AG08396 (cell line): ENCODE data around the gene PNKD.

ENCODE experiments used
- DNase-seq: peaks from one replicate; pipeline ENCODE4 v3.0.0; 2012; ENCODE audit warnings: low spot score, mixed read lengths

Gene PNKD, protein sequence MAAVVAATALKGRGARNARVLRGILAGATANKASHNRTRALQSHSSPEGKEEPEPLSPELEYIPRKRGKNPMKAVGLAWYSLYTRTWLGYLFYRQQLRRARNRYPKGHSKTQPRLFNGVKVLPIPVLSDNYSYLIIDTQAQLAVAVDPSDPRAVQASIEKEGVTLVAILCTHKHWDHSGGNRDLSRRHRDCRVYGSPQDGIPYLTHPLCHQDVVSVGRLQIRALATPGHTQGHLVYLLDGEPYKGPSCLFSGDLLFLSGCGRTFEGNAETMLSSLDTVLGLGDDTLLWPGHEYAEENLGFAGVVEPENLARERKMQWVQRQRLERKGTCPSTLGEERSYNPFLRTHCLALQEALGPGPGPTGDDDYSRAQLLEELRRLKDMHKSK

DNA sequence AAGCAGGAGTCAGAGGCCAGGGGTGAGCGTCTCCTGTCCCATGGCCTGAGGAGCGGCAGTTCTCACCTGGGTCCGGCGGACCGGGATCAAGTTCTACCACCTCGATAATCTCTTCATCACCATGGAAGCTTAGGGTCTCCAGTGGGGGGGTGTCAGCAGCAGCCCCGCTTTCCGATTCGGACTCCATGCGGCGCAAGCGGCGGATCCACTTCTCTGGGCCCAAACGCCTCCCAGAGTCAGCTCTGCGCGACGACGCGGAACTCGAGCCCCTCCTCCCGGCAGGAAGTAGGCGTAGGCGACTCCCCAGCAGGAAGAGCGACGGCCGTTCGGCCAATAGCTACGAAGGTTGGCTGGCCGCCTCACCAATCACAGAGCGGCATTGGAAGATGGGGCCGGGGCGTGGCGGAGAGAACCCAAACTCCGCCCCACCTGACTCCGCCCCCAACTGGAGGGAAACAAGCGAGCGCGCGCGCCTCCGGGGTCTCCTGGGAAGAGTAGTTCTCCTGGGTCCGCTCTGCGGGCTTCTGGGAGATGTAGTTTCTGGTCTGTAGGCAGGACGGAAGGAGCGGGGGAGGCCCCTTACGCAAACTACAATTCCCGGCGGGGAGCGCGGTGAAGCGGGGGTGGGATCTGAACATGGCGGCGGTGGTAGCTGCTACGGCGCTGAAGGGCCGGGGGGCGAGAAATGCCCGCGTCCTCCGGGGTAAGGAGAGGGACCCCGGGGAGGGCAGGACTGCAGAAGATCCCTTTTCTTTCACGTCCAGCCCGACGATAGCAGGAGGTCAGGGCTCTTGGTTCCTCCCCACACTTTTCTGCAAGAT lies at the start of gene PNKD, which contains the start of gene AAMP:
PNKD (plus strand) TSS at position 620 of the 821 bp plus-strand sequence; CDS start at position 637, 17 bp downstream.
AAMP (minus strand) TSS at position 238 of the 821 bp plus-strand sequence; CDS start at position 187, 51 bp downstream.
- DNase-seq = peak; percentile 99

DNA sequence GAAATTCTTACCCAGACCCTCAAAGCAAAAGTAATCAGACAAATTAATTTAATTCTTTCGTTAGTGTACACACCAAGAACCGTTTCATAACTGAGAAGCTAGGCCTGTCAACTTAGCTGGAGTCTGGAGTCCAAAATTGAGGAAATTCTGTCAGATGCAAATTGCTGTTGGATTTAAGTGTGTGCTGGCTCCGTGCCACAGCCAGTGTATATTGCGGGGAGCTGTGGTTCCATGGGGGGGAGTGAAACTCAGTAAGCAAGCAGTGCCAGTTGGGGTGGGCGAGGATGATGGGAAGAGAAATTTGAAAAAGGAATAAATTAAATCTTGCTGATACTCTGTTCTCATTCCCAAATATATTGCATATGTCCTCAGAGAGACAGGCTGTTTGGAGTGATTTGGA lies 49.3 kb upstream of the PNKD start:
- DNase-seq = no peak

DNA sequence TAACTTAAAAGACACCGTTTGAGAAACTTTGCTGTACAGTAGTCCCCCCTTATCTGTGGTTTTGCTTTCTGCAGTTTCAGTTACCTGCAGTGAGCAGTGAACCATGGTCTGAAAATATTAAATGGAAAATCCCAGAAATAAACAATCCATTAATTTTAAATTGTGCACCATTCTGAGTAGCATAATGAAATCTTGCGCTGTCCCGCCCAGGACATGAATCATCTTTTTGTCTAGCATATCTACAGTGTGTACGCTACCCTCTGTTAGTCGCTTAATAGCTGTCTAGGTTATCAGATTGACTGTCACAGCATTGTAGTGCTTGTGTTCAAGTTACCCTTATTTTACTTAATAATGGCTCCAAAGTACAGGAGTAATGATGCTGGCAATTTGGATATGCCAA lies 47.3 kb upstream of the PNKD start:
- DNase-seq = no peak

DNA sequence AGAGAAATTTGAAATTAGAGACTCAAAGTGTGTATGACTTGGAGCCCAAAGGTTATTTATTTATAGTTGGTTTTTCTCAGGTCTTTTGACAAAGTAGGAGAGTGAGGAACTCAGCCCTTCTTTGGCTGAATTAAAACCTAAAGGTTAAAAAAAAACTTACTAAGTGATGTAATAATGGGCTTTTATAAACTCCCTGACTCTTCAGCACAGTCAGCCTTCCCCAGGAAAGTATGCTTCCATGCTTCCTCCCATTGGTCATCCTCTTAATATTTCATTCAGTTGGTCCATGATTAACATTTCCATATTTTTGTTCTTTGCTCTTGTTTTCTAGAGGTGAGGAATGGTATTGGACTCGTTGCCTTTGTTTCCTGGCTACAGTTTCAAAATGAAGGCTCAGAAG lies 46.1 kb upstream of the PNKD start:
- DNase-seq = no peak

DNA sequence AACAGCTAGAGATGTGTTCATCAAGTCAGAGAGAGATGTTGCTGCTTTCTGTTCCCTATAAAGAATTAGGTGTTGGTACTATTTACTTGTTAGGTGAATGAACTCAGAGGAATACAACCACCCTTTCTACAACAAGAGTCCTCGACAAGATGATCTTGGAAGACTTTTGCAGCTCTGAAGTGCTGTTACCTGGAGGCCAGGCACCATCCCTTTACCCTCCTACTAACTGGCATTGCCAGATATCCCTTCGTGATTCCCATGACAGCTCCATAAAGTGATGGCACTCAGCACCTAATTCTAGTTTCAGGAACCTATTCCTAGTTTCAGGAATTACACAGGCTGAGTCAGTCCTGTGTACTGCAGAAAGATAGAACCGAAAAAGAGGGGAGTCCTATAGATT lies 43.4 kb upstream of the PNKD start:
- no peak for DNase-seq

DNA sequence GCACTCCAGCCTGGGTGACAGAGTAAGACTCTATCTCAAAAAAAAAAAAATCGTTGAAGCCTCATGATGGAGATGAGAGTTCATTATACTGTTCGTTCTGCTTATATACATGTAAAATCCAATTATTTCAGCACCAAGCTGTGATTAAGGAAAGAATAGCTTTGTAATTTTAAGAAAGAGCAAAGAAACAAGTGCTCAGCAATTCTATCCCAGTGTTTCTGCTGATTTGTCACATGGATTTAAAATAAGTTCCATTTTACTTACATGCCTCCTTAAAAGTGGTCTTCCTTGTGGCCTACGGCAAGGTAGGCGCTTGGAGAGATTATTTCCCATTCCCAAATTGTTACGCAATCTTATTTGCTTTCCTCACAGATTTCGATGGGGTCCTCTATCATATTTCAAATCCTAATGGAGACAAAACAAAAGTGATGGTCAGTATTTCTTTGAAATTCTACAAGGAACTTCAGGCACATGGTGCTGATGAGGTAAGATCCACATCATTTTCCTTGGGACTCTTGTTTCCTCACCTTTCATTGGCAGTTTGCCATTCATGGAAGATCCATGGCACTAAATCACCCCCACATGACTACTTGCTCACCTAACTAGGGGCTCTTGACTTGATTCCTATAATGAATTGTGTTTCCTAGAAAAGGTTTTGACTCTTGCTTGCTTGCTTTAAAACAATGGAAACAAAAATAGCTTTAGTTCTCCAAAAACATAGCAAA lies 41.8 kb upstream of the PNKD start:
- no peak for DNase-seq

DNA sequence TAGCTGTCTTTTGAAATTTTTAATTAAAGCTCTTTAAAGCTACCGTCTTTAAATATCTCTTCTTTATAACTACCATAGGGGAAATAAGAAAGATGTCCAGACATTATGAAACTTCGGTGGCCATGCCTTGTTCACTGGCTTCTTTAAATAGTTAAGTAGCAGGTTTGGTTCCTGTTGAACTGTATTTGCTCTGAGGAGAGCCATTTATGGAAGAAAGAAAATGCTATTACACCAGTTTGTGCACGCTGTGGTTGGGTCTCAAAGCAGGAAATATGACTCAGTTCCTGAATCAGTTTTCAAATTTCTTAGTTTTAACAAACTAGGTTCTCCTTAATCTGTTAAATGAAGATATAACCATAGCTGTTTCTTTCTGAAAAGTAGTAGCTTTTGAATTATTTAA lies 41.1 kb upstream of the PNKD start:
- DNase-seq = peak; percentile 40

DNA sequence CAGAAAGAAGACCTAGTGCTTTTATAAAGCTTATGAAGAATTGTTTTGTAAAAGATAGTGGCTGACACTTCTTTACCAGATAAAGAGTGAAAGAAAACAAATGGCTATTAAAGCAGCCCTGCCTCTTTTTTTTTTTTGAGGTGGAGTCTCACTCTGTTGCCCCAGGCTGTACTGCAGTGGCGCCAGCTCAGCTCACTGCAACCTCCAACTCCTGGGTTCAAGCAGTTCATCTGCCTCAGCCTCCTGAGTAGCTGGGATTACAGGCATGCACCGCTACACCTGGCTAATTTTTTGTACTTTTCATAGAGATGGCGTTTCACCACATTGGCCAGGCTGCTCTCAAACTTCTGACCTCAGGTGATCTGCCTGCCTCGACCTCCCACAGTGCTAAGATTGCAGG lies 40.5 kb upstream of the PNKD start:
- no peak for DNase-seq

DNA sequence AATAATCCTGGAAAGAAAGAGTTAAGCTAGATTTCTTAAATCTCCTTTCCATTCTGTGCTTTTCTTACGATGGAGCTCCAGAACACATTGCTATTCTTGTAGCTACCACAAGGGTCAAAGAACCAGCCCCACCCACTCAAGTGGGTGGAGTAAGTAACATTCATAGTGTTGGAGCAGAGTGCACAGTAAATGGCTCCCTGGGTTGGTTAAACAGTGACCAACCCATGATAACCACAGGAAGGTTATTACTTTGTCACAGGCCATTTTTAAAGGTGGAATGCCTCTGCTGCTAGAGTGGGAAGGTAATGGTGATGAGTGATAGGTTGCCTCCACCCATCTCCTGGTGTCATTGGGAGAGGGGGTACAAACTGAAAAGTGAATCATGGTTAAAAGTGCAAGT lies 39.4 kb upstream of the PNKD start:
- no peak for DNase-seq

DNA sequence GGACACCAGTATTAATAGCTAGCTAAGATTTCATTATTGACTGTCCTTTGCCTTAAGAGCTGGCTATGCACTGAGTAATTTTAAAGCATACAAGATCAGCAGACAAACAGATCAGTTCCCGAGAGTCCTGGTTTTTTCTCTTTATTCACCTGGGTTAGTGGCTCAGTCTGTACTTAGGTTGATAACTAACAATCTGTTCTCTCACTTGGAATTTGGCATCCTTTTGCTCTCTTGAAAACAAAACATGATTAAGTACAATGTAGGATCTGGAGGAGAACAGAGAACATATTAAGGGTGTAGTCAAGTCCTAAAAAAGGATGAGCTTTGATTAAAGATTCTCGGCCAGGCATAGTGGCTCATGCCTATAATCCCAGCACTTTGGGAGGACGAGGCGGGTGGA lies 36.8 kb upstream of the PNKD start:
- no peak for DNase-seq

DNA sequence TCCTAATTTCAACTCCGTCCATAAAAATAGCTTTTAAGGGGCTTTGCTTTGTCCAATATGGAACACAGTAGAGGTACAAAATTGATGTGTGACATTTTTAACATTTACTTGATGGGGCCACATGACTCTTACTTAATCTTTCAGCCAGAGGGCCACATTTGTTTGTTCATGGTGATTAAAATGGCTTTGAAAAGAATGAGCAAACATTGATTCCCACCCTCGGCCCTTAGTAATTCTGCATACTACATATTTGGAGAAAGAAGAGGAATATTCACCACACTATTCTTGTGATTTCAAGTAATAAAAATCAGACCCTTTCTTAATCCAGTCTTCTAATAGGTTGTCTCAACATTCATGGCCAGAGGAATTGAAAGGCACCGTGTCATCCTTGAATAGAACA lies 35.8 kb upstream of the PNKD start:
- DNase-seq = no peak

DNA sequence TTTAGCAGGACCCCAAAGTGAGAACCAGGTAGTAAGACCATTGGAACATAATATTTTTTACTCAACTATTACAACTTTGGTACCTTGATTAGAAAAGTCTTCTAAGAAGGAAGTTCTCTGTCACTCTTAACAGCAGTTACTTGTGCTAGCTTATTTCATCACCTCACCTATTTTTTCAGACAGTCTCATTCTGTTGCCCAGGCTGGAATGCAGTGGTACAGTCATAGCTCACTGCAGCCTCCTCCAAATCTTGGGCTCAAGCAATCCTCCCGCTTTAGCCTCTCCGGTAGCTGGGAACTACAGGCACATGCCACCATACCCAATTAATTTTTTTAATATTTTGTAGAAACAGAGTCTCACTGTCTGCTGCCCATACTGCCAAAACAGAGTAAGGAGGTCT lies 35.3 kb upstream of the PNKD start:
- DNase-seq = no peak

DNA sequence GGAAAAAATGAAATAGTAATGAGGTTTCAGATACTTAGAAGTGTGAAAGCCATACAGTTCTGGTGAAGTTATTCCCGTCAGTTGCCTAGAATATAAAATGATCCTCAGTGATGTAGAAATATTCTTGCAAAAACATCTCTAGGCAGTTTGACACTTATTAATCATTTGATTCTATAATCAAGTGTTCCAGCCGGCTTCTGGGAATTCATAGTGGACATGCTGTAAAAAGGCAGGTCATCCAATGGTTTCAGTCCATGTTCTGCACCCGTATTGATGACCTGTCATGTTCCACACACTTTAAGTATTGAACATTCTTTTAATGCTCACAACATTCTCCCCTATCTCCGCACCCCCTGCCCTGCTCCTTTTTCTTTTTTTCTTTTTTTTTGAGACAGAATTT lies 33.5 kb upstream of the PNKD start:
- no peak for DNase-seq

DNA sequence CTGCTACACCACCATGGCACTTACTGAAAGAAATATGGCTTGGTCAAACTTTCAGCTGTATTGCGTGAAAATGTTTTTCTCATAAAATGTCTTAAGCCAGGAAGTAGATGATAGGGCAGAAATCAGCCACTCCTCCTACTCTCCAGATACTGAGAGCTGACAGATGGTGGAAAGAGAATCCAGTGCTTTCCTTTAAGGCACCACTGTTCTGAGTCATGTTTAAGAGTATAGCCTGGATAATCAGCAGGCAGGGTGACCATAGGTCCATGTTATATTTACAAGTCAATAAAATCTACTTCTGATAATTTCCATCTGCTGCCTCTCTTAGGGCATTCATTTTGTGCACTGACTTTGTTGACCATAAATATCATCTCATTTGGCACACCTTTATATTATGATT lies 31.4 kb upstream of the PNKD start:
- no peak for DNase-seq

DNA sequence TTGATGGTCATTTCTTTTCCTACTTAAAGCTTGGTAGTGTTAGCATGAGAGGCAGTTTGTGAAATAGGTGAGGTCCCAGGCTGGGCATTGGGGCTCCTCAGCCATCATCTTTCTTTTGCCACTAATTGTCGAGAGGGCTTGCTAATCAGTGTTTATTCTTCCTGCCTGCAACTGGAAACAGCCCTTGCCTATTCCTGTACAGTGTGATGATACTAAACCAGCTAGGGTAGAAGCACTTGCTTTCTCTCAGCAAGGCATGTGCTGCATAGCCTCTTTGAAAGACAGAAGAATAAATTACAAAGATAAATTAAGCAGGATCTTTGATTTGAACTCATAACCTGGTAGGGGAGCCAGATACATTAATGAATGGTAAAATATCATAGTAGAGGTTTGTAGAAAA lies 26.1 kb upstream of the PNKD start:
- DNase-seq = no peak

DNA sequence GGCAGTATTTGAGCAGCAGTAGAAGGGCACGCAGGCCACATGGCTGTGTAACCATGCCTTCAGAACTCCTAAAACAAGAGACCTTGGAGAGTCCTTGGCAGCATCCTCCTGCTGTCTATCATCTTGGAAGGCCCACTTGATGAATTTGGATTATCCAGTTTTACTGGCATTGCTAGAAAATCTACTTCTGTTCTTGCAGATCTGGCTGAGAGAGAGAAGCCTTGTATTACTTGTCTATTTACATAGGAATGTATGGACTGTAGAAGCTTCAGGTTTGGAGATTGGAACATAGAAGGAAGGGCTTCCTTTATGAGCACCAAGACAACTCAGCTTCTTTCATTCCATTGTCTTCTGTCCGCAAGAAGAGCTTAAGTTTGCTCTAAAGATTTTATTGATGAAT lies 25.7 kb upstream of the PNKD start:
- no peak for DNase-seq

DNA sequence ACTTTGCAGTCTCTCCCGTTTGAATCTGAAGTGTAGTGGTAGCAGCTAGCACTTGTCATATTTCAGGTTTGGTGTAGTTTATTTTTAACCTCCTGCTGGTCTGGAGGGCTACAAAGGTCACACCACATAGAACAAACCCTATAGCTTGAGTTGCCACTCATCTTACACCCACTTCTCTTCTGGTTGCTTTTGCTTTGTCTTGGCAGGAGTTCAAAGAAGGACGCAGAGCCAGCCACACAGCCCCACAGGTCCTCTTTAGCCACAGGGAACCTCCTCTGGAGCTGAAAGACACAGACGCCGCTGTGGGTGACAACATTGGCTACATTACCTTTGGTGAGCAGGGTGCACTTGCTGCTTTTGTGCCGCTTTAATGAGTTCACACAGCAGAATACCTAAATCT lies 25.1 kb upstream of the PNKD start:
- DNase-seq = no peak

DNA sequence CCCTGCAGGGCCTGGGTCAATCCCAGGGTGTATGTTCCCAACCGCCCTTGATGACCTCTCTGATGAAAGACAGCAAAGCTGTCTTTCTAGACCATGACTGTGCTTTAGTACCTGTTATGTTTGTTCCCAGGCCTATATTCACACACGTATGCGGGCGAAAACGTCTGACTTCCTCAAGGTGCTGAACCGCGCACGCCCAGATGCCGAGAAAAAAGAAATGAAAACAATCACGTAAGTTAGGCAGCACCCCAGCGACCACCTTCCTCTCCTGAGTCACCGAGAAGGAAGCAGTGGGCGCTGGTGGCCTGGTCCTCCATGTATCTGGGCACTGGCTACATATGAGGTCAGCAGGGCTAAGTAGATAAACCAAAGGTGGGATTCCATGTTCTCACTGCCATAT lies 20.6 kb upstream of the PNKD start:
- DNase-seq = no peak

DNA sequence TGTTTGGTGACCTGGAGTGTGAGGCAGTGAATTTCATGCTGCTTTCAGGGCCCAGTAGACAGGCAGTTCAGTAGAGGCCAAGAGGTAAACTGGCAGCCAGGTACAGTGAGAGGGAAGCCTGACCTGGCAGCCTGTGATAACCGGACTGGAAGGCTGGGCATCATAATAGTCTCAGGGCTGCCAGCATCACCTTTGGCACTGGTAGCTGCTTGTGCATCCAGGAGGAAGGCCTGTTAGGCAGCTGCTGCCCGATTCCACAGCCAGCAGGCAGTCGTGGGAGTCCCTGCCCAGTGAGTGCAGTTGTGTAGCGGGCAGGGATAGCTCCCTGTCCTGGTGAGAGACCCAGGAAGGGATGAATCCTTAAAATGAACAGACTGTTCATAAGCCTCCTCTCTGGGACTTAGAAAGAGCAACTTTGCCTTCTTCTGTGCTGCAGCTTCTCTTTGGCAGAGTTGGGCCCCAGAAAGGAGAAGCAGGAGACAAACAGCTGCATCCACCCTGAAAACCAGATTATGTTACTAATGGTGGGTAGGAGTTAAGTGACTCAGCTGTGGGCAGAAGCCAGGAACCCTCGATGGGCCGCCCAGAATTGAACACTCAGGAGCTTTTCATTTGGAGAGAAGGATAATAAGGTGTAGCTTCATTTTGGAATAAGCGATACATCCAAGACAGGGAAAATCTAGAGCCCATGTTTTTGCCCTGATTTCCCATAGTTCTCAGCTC lies 17.6 kb upstream of the PNKD start:
- DNase-seq = no peak

DNA sequence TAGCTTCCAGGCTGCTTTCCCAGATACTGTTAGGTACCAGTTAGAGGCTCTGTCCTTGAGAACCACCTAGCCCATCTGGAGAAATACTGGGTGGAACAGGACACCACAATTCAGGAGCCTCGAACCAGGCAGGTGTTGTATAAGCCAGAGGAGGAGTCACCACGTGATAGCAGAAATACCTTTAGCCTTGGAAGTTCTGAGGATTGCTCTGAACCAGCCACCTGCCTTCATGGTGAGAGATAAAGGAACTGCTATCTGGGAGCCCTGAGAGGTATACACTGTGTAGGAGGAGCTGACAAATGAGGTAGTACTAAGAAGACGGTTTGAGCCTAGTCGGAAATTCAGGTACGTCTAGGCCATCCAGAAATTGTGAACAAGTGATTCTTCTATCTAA lies 17.1 kb upstream of the PNKD start:
- no peak for DNase-seq

DNA sequence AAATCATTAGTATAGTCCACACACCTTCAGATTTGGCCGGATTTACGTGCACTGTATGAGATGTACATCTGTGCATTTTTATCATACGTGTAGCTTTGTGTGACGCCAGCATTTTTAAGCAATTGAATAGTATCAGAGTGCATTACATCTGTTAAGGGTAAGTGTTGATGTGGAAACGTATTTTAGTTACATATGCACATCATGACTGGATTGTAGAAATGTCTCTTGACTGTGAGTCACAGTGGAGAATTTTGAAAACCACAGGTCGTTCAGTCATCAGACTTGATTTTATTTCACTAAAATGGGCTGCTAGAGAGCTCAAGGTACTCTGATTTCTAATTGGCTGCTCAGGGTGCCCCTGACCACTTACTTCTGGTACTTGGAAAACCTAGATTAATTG lies 14.9 kb upstream of the PNKD start:
- DNase-seq = peak; percentile 47
